ENCODE data around the gene SKAP2.

The SKAP2 gene

DNA sequence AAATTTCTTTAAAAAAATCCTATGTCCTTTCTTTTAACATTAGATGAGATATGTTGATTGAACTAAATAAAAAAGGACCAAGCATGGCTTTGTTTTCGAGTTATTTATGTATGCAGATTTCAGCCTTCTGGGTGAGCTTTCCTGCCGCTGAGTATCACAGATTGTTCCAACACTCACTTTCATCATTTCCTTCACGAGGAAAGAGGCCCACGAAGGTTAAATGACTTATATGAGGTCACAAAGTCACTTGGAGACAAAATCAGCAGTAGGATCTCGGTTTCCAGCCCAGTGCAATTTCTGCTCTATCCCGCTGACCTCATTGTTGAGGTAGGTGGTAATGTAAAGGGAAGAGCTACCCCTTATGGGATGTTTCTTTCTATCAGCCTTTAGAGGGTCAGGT is 226.8 kb downstream of the SKAP2 start:
- no peak for DNase-seq (ENCODE audit: low read depth in 3 of 3)

DNA sequence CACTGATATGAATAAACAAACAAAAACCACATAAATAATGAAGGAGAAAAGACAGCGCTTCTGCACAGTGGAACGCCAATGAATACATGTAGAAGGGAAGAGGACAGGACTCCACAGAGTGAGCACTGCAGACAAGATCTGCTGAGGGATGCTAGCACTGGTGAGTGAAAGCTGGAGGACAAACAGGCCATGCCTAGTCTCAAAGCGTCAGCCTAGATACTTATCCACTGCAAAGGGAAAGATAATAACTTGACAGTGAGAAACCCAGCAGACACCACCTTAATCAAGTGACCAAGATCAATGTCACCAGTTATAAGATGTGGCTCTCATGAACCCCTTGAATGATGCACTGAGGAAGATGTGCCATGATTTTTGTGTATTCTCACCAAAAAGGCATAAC is 227.6 kb downstream of the SKAP2 start:
- no peak for DNase-seq (ENCODE audit: low read depth in 3 of 3)

DNA sequence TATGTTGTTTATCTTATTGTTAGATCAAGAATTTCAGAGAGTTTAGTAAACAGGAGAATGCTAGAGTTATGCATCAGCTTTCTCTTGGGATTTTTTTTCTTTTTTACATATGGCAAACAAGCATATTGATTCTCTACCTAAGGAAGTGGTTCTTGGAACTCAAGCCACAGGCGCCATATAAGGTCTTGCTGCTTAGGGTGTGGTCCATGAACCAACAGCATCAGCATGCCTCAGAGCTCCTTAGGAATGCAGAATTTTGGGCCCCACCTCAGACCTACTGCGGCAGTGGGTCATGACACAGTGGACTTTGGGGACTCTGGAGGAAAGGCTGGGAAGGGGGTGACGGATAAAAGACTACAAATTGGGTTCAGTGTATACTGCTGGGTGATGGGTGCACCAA is 230.8 kb downstream of the SKAP2 start:
- no peak for DNase-seq (ENCODE audit: low read depth in 3 of 3)

DNA sequence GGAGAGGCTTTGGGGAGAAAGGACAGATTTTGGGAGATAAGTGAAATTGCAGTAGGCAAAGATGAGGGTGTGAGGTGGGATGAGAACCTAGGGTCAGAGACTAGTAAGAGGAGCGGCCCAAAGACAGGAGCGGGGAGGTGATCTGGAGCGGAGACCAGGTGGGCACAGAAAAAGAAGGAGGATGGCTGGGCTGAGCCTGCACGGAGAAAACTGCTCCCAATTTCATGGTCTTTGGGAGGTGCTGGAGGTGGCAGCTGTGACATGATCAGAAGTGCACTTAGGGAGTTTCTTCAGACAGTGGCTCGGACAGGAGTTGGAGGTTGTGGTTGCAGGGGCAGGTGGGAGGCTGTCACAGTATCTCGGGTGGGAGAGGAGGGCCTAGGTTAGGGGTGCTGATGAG is 232.8 kb downstream of the SKAP2 start:
- DNase-seq (ENCODE audit: low read depth in 3 of 3), result no peak

- DNase-seq (ENCODE audit: low read depth in 3 of 3), result no peak
Measured at GRCh38 chr7:26630941-26631580, 233.3 kb downstream of the SKAP2 start.

GRCh38 chr7:26630361-26630760 is 234.0 kb downstream of the SKAP2 start:
- DNase-seq (ENCODE audit: low read depth in 3 of 3), result no peak

DNA sequence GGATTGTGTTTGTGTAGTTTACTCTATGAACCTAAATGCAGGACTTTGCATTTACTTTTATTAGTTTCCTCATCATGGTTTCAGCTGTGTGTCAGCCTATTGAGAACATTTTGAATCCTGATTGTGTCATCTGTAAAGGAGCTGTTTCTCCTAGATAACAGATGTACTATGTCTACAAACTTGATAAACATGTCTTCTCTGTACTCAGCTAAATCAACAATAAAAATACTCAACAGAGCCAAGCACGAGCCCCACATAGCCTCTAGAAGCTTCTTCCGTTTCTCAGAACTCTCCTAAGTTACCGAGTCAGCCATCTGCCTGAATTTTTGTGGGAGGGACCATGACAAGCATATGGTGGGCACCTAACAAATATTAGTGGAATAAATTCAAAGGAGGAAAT is 234.7 kb downstream of the SKAP2 start:
- DNase-seq (ENCODE audit: low read depth in 3 of 3), result no peak

DNA sequence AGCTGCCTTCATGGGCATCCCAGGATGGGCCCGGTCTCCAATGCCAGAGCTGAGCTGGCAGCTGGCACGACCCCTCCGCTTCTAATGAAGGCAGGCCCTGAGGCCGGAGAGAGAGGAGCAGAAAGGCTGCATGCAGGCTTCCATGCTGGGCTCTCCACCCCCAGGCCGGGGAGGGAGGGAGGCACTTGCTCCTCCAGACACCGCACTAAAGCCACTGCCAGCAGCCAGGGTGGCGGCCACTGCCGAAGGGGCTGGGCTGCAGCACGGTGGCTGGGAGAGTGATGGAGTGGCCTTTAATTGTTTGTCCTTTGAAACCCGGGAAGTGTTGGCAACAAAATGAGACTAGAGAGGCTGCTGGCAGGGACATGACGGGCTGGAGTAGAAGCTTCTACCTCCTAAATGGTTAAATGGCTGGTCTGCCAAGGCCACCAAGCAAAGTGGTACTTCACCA is 236.5 kb downstream of the SKAP2 start:
- no peak for DNase-seq (ENCODE audit: low read depth in 3 of 3)

GRCh38 chr7:26627221-26627620 is 237.2 kb downstream of the SKAP2 start:
- DNase-seq (ENCODE audit: low read depth in 3 of 3), result no peak

- DNase-seq (ENCODE audit: low read depth in 3 of 3), result no peak
Measured at GRCh38 chr7:26626687-26627086, 237.7 kb downstream of the SKAP2 start.

GRCh38 chr7:26626156-26626555 is 238.2 kb downstream of the SKAP2 start:
- DNase-seq (ENCODE audit: low read depth in 3 of 3), result no peak

GRCh38 chr7:26625286-26625685 is 239.1 kb downstream of the SKAP2 start:
- no peak for DNase-seq (ENCODE audit: low read depth in 3 of 3)

DNA sequence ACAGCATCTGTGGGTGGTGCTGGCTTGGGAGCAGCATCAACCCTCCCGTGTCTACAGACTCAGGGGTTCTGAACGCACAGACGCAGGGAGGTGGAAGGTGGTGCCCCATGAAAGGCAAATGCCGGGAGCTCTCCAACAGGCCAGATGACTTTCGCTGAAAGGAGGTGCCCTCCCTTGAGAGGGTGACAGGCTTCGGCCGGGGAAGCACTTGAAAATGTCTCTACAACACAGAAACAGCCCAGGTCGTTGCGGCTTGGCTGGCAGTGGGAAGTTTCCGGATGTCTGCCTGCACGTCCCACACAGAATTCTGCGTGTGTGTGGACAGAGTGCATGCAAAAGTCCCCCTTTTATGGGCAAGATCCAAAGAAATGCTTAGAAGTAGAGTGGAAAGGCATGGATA is 239.6 kb downstream of the SKAP2 start:
- no peak for DNase-seq (ENCODE audit: low read depth in 3 of 3)

GRCh38 chr7:26624431-26624830 is 240.0 kb downstream of the SKAP2 start:
- DNase-seq (ENCODE audit: low read depth in 3 of 3), result no peak

- DNase-seq (ENCODE audit: low read depth in 3 of 3), result no peak
Measured at GRCh38 chr7:26620352-26620751, 244.0 kb downstream of the SKAP2 start.

DNA sequence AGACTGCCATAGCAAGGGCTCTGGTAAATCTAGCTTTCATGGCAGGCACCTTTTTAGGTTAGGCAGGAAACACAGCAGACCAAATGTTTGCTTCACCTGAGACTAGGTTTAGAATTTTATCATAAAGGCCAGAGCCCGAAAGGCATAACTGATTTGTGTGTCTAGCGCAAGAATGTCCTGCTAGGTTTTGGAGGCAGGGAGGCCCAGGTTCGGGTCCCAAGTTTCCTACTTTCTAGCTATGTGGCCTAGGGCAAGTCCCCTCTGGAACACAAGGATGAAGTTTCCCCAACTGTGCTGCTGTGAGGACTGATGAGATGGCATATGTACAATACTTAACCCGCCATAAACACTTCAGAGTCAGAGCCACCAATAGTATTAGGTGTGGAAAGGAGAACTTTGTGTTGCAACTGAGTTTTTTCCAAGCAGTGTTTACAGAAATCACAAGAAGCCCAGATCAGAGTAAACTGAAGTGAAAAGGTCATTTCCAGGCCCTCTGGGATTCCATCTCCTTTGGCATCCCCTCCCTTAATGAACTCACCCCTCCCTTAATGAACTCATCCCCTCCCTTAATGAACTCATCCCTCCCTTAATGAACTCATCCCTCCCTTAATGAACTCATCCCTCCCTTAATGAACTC is 244.9 kb downstream of the SKAP2 start:
- no peak for DNase-seq (ENCODE audit: low read depth in 3 of 3)

DNA sequence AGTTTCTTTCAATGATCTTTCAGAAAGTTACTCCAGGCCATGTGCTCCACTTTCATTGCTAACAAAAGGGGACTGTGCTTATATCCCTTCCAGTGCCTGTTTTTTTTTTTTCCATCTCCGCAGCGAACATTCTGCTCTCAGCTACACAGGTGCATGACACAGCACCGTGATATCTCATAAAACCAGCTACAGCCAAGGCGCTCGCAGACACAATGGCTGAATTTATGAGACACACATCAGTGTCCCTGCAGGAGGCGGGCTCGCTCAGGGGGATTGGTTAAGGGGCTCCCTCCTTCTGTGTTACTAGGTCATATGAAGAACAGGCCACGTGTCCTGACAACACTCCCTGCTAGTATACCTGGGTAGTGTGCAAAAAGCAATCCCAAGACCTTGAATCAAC is 245.5 kb downstream of the SKAP2 start:
- no peak for DNase-seq (ENCODE audit: low read depth in 3 of 3)

- DNase-seq (ENCODE audit: low read depth in 3 of 3), result no peak
Measured at GRCh38 chr7:26618449-26618848, 245.9 kb downstream of the SKAP2 start.
